ENCODE results near the gene MEGF11.

MEGF11 gene

GRCh38 chr15:66115568-66116206, 137.9 kb downstream of the MEGF11 start:
- Histone ChIP-seq H3K4me1 (ENCODE audit: insufficient read depth, low read length, poor library complexity, severe bottlenecking) (peaks cover 19% of the 10 kb centered on the region), H3K79me2 (ENCODE audit: insufficient read depth, low read length) (no peaks in the 10 kb centered on the region), H3K9ac (ENCODE audit: low read depth, low read length, poor library complexity, severe bottlenecking) (peak overlapping the region; percentile 34), H3K4me3 (ENCODE audit: low read length, poor library complexity, severe bottlenecking) (peak overlapping the region; percentile 17), H3F3A (ENCODE audit: low read depth) (no peaks in the 10 kb centered on the region), H2AFZ (ENCODE audit: low read length) (0 out of 2 replicates have a peak overlapping the region, but pooled peaks have one; percentile 11), H4K20me1 (ENCODE audit: insufficient read depth, low read length, poor library complexity, severe bottlenecking) (no peaks in the 10 kb centered on the region), H3K36me3 (ENCODE audit: insufficient read depth, low read length) (no peaks in the 10 kb centered on the region), H3K27me3 (ENCODE audit: insufficient read depth, low read length, poor library complexity, severe bottlenecking) (no peaks in the 10 kb centered on the region), H3K9me2 (replicated peaks; ENCODE audit: low read depth, low read length) (no peaks in the 10 kb centered on the region), H3K9me3 (ENCODE audit: insufficient read depth, low read depth, low read length) (no peaks in the 10 kb centered on the region), H3K4me2 (ENCODE audit: low read depth, low read length, poor library complexity, severe bottlenecking) (peak overlapping the region; percentile 45)
- no peak for TF ChIP-seq CTCF (conservative IDR thresholded peaks at IDR 0.05; ENCODE audit: low read length)

GRCh38 chr15:66114863-66115425, 138.6 kb downstream of the MEGF11 start:
- H3K36me3 ChIP-seq (ENCODE audit: insufficient read depth, low read length) = no peaks in the 10 kb centered on the region
- peak overlapping the region; percentile 34 for H3K9ac ChIP-seq (ENCODE audit: low read depth, low read length, poor library complexity, severe bottlenecking)
- H3K4me3 ChIP-seq (ENCODE audit: low read length, poor library complexity, severe bottlenecking) = no peak overlapping the region
- H3F3A ChIP-seq (ENCODE audit: low read depth) = no peaks in the 10 kb centered on the region
- H3K79me2 ChIP-seq (ENCODE audit: insufficient read depth, low read length) = no peaks in the 10 kb centered on the region
- H3K9me3 ChIP-seq (ENCODE audit: insufficient read depth, low read depth, low read length) = no peaks in the 10 kb centered on the region
- no peak overlapping the region for H2AFZ ChIP-seq (ENCODE audit: low read length)
- H4K20me1 ChIP-seq (ENCODE audit: insufficient read depth, low read length, poor library complexity, severe bottlenecking) = no peaks in the 10 kb centered on the region
- peaks cover 19% of the 10 kb centered on the region for H3K4me1 ChIP-seq (ENCODE audit: insufficient read depth, low read length, poor library complexity, severe bottlenecking)
- TF ChIP-seq EZH2phosphoT487 (IDR thresholded peaks at IDR 0.05; ENCODE audit: borderline replicate concordance) (no peak), CTCF (conservative IDR thresholded peaks at IDR 0.05; ENCODE audit: low read length) (no peak)
- peak overlapping the region; percentile 45 for H3K4me2 ChIP-seq (ENCODE audit: low read depth, low read length, poor library complexity, severe bottlenecking)
- no peaks in the 10 kb centered on the region for H3K27me3 ChIP-seq (ENCODE audit: insufficient read depth, low read length, poor library complexity, severe bottlenecking)
- H3K9me2 ChIP-seq (replicated peaks; ENCODE audit: low read depth, low read length) = no peaks in the 10 kb centered on the region

- Histone ChIP-seq H3K79me2 (ENCODE audit: insufficient read depth, low read length) (no peaks in the 10 kb centered on the region), H3K27me3 (ENCODE audit: insufficient read depth, low read length, poor library complexity, severe bottlenecking) (no peaks in the 10 kb centered on the region), H3K9me2 (replicated peaks; ENCODE audit: low read depth, low read length) (no peaks in the 10 kb centered on the region), H3K4me2 (ENCODE audit: low read depth, low read length, poor library complexity, severe bottlenecking) (no peak overlapping the region), H3K36me3 (ENCODE audit: insufficient read depth, low read length) (no peaks in the 10 kb centered on the region), H4K20me1 (ENCODE audit: insufficient read depth, low read length, poor library complexity, severe bottlenecking) (no peaks in the 10 kb centered on the region), H3K4me3 (ENCODE audit: low read length, poor library complexity, severe bottlenecking) (no peak overlapping the region), H3K9ac (ENCODE audit: low read depth, low read length, poor library complexity, severe bottlenecking) (no peak overlapping the region), H2AFZ (ENCODE audit: low read length) (no peak overlapping the region), H3F3A (ENCODE audit: low read depth) (no peaks in the 10 kb centered on the region), H3K9me3 (ENCODE audit: insufficient read depth, low read depth, low read length) (no peaks in the 10 kb centered on the region), H3K4me1 (ENCODE audit: insufficient read depth, low read length, poor library complexity, severe bottlenecking) (peaks cover 19% of the 10 kb centered on the region)
- TF ChIP-seq CTCF (conservative IDR thresholded peaks at IDR 0.05; ENCODE audit: low read length) (no peak), EZH2phosphoT487 (IDR thresholded peaks at IDR 0.05; ENCODE audit: borderline replicate concordance) (no peak)
Observed at GRCh38 chr15:66112388-66112787, 141.2 kb downstream of the MEGF11 start.
